SKM-1 treated with dmso at 0.1 percent for 144 hours (cell line): ENCODE data around the gene PBLD.

Experiments
- DNase-seq: peaks from one replicate; lab custom pipeline; 2025; ENCODE audit not compliant: unreplicated experiment; lab: John Stamatoyannopoulos, UW

Gene PBLD

GRCh38 chr10:68332259-68333057 is at the start of gene PBLD:
PBLD (minus strand) TSS chr10:68332928; CDS start chr10:68306844, 26,084 bp downstream.
- DNase-seq, result peak; percentile 60

GRCh38 chr10:68371604-68372003 is 38.9 kb upstream of the PBLD start:
- no peak for DNase-seq

- no peak for DNase-seq
These were observed 34.4 kb upstream of the PBLD start for GRCh38 chr10:68367121-68367520.

- no peak for DNase-seq
These were observed 33.9 kb upstream of the PBLD start for GRCh38 chr10:68366600-68366999.

- no peak for DNase-seq
These were observed 32.9 kb upstream of the PBLD start for GRCh38 chr10:68365611-68366010.

GRCh38 chr10:68364101-68364886 is 31.6 kb upstream of the PBLD start:
- DNase-seq, result no peak

- DNase-seq, result no peak
These were observed 29.9 kb upstream of the PBLD start for GRCh38 chr10:68362590-68362989.

- DNase-seq, result no peak
These were observed 26.5 kb upstream of the PBLD start for GRCh38 chr10:68359189-68359588.

- no peak for DNase-seq
These were observed 20.8 kb upstream of the PBLD start for GRCh38 chr10:68353537-68353936.

- DNase-seq, result peak; percentile 33
These were observed 15.6 kb upstream of the PBLD start for GRCh38 chr10:68348265-68348741.

- no peak for DNase-seq
These were observed 14.0 kb upstream of the PBLD start for GRCh38 chr10:68346774-68347173.

GRCh38 chr10:68345621-68346020 is 12.9 kb upstream of the PBLD start:
- DNase-seq, result no peak

- no peak for DNase-seq
These were observed 10.3 kb upstream of the PBLD start for GRCh38 chr10:68342909-68343516.

GRCh38 chr10:68340358-68341080 is 7.8 kb upstream of the PBLD start:
- no peak for DNase-seq

GRCh38 chr10:68336754-68337351 is 4.1 kb upstream of the PBLD start:
- no peak for DNase-seq

GRCh38 chr10:68334672-68335467 is 2.1 kb upstream of the PBLD start:
- no peak for DNase-seq

GRCh38 chr10:68333440-68334431 is 1.0 kb upstream of the PBLD start:
- DNase-seq, result no peak

GRCh38 chr10:68333058-68333395 is 299 bp upstream of the PBLD start:
- DNase-seq, result no peak
